Measurements from ENCODE around the gene SUV39H1. TPM values are rescaled to one million over a fixed set of nuclear protein-coding genes. Genes with fewer than 3 reads are reported as not detected.

Gene SUV39H1, protein sequence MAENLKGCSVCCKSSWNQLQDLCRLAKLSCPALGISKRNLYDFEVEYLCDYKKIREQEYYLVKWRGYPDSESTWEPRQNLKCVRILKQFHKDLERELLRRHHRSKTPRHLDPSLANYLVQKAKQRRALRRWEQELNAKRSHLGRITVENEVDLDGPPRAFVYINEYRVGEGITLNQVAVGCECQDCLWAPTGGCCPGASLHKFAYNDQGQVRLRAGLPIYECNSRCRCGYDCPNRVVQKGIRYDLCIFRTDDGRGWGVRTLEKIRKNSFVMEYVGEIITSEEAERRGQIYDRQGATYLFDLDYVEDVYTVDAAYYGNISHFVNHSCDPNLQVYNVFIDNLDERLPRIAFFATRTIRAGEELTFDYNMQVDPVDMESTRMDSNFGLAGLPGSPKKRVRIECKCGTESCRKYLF
- total RNA-seq (2021), result 14.2 to 16.5 TPM (median 16.4 TPM) in 3 replicates
- percentile 70 among the genes with signal in this experiment for Bru-seq, nascent RNA
- long read RNA-seq, experiment 1, transcript SUV39H1-202 (6 exons, 2,871 nt), result major isoform, 71 of 89 reads
- long read RNA-seq, experiment 1, partial matches to known transcripts, result 15 of 89 reads
- long read RNA-seq, experiment 1, other reads (novel, unspliced or antisense), result 3 of 89 reads
- long read RNA-seq, experiment 2, transcript SUV39H1-202 (6 exons, 2,871 nt), result major isoform, 13 of 23 reads
- long read RNA-seq, experiment 2, partial matches to known transcripts, result 4 of 23 reads
- long read RNA-seq, experiment 2, other reads (novel, unspliced or antisense), result 5 of 23 reads
- long read RNA-seq, experiment 3, transcript SUV39H1-202 (6 exons, 2,871 nt), result major isoform, 11 of 11 reads
- long read RNA-seq, experiment 3, partial matches to known transcripts, result 0 of 11 reads
- long read RNA-seq, experiment 3, other reads (novel, unspliced or antisense), result 0 of 11 reads

- peak; percentile 87 for ATAC-seq
- TF ChIP-seq ZNF532 (CRISPR knock-in tag; IDR thresholded peaks at IDR 0.05; ENCODE audit: borderline replicate concordance), result no peak
- no peak for TF ChIP-seq MLX (CRISPR knock-in tag; IDR thresholded peaks at IDR 0.05)
- no peak for TF ChIP-seq NFE2L1 (CRISPR knock-in tag; IDR thresholded peaks at IDR 0.05)
- ChIA-PET CTCF (interaction anchor here (1.3 to 1.8 kb wide), 2 partner anchors 48 to 105 kb away, joined by 3 to 6 read pairs; partner anchors contain the start of gene HDAC6), POLR2A (interaction anchor here (0.6 to 1.0 kb wide), 2 partner anchors 20 to 123 kb away, joined by 3 to 4 read pairs; no protein-coding TSS in a partner anchor)
- Mint-ChIP-seq H3K4me1 (peaks cover 40% of the 10 kb centered on the region), H3K27ac (peak within 1 kb of the TSS; percentile 93), H3K27me3 (ENCODE audit: low read depth) (no peaks in the 10 kb centered on the region; the same call in 1 of the 2 replicates), H3K4me3 (peak within 1 kb of the TSS; percentile 84), H3K9me3 (no peaks in the 10 kb centered on the region), H3K36me3 (peaks cover 15% of the 10 kb centered on the region)
- peak; percentile 77 for DNase-seq (ENCODE audit: low spot score)
Measured at GRCh38 chrX:48696301-48696908, at the start of gene SUV39H1. Gene SUV39H1 (plus strand): TSS chrX:48696734. CDS start chrX:48696785, 51 bp downstream.

- H3K4me1 Mint-ChIP-seq, result peaks cover 18% of the 10 kb centered on the region
- H3K27ac Mint-ChIP-seq, result no peak overlapping the region; the same call in 1 of the 2 replicates
- H3K27me3 Mint-ChIP-seq (ENCODE audit: low read depth), result peaks cover 25% of the 10 kb centered on the region
- POLR2A ChIA-PET, result interaction anchor here (1.7 kb wide), 1 partner anchor 28 kb away, joined by 5 read pairs; no protein-coding TSS in a partner anchor
- no peak overlapping the region for H3K4me3 Mint-ChIP-seq
- H3K36me3 Mint-ChIP-seq, result no peaks in the 10 kb centered on the region
- CTCF ChIA-PET, result interaction anchor here (0.6 to 1.8 kb wide), 17 partner anchors 17 to 310 kb away, joined by 3 to 9 read pairs (median 3); partner anchors contain the start of genes HDAC6 and SUV39H1
- peak; percentile 96 for ATAC-seq
- no peaks in the 10 kb centered on the region for H3K9me3 Mint-ChIP-seq
- TF ChIP-seq GRHL2 (CRISPR knock-in tag; IDR thresholded peaks at IDR 0.05; ENCODE audit: insufficient replicate concordance, severe bottlenecking) (no peak), MLX (CRISPR knock-in tag; IDR thresholded peaks at IDR 0.05) (no peak), MXD4 (CRISPR knock-in tag; IDR thresholded peaks at IDR 0.05; ENCODE audit: borderline replicate concordance) (no peak), ZNF423 (CRISPR knock-in tag; IDR thresholded peaks at IDR 0.05) (no peak), USF1 (CRISPR knock-in tag; IDR thresholded peaks at IDR 0.05) (no peak), ZNF425 (CRISPR knock-in tag; conservative IDR thresholded peaks at IDR 0.05) (no peak), ESRRA (CRISPR knock-in tag; IDR thresholded peaks at IDR 0.05; ENCODE audit: borderline replicate concordance) (no peak), TCF7 (CRISPR knock-in tag; IDR thresholded peaks at IDR 0.05; ENCODE audit: low read depth) (no peak), ZNF263 (CRISPR knock-in tag; IDR thresholded peaks at IDR 0.05; ENCODE audit: low read depth) (no peak)
- TF ChIP-seq, protein P1, sequence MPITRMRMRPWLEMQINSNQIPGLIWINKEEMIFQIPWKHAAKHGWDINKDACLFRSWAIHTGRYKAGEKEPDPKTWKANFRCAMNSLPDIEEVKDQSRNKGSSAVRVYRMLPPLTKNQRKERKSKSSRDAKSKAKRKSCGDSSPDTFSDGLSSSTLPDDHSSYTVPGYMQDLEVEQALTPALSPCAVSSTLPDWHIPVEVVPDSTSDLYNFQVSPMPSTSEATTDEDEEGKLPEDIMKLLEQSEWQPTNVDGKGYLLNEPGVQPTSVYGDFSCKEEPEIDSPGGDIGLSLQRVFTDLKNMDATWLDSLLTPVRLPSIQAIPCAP (CRISPR knock-in tag; IDR thresholded peaks at IDR 0.05), result no peak
- DNase-seq (ENCODE audit: low spot score), result peak; percentile 21
Measured at GRCh38 chrX:48648336-48648751, 48.2 kb upstream of the SUV39H1 start.

All from WTC11 (cell line).